Neuronal stem cell (in vitro differentiated cells): ENCODE measurements around the gene SORL1.
"Not testable (repeated sequence)": the region's sequence is repeated elsewhere in the genome, so short reads cannot be mapped to it uniquely, and the experiment has no call there.

Experiments
- DNase-seq: peaks from one replicate; pipeline ENCODE4 v3.0.0-alpha.2; 2013; ENCODE audit warnings: low spot score
- H2AFZ ChIP-seq: one replicate; pipeline ENCODE4 v1.6.1; 2013; ENCODE audit warnings: mild to moderate bottlenecking, low read length, inconsistent platforms
- H2AK5ac ChIP-seq: 2 replicates; pipeline ENCODE4 v1.6.1; 2013; ENCODE audit warnings: low read depth, mild to moderate bottlenecking, inconsistent platforms, low read length, moderate library complexity, mixed read lengths
- H2BK120ac ChIP-seq: 2 replicates; pipeline ENCODE4 v1.6.1; 2013; ENCODE audit warnings: low read depth, mild to moderate bottlenecking, inconsistent platforms, low read length, moderate library complexity, mixed read lengths
- H2BK12ac ChIP-seq: one replicate; pipeline ENCODE4 v1.6.1; 2013; ENCODE audit warnings: low read length, inconsistent platforms
- H2BK15ac ChIP-seq: 2 replicates; pipeline ENCODE4 v1.6.1; 2013; ENCODE audit warnings: mild to moderate bottlenecking, low read length, inconsistent platforms, mixed read lengths
- H2BK5ac ChIP-seq: one replicate; pipeline ENCODE4 v1.6.1; 2013; ENCODE audit warnings: inconsistent platforms, mild to moderate bottlenecking, low read length, moderate library complexity
- H3K14ac ChIP-seq: one replicate; pipeline ENCODE4 v1.6.1; 2013; ENCODE audit warnings: low read length, inconsistent platforms
- H3K18ac ChIP-seq: 2 replicates; pipeline ENCODE4 v1.6.1; 2013; ENCODE audit warnings: low read length, inconsistent platforms
- H3K23ac ChIP-seq: 2 replicates; pipeline ENCODE4 v1.6.1; 2013; ENCODE audit warnings: low read depth, mild to moderate bottlenecking, mixed read lengths, low read length, inconsistent platforms; ENCODE audit not compliant: poor library complexity
- H3K27ac ChIP-seq: replicated peaks from 3 replicates; pipeline ENCODE4 v1.5.1; 2013; ENCODE audit warnings: low read length, inconsistent platforms
- H3K27me3 ChIP-seq, 3 experiments: 2 replicates each; pipeline ENCODE4 v1.6.1; 2013; ENCODE audit warnings: low read length in 3 of 3, mild to moderate bottlenecking in 2 of 3, inconsistent platforms in 1 of 3, low read depth in 1 of 3, mixed read lengths in 1 of 3, moderate library complexity in 1 of 3; ENCODE audit not compliant: control insufficient read depth in 3 of 3, insufficient read depth in 3 of 3
- H3K36me3 ChIP-seq, 2 donors: replicated peaks in 1 of 2; 2 replicates each; pipeline ENCODE4 v1.6.1; 2013; ENCODE audit warnings: low read length in 2 of 2; ENCODE audit not compliant: control insufficient read depth in 2 of 2, insufficient read depth in 2 of 2
- H3K4ac ChIP-seq: 2 replicates; pipeline ENCODE4 v1.6.1; 2013; ENCODE audit warnings: inconsistent platforms, mild to moderate bottlenecking, low read length, moderate library complexity
- H3K4me1 ChIP-seq, 2 donors: 1 replicate in 1 of 2; 2 replicates in 1 of 2; pipeline ENCODE4 v1.6.1; 2013; ENCODE audit warnings: low read length in 2 of 2, low read depth in 1 of 2; ENCODE audit not compliant: control insufficient read depth in 2 of 2, insufficient read depth in 1 of 2
- H3K4me2 ChIP-seq: one replicate; pipeline ENCODE4 v1.6.1; 2013; ENCODE audit warnings: mild to moderate bottlenecking, low read length, inconsistent platforms; ENCODE audit not compliant: insufficient read depth, poor library complexity, severe bottlenecking
- H3K4me3 ChIP-seq, 2 donors: 2 replicates each; pipeline ENCODE4 v1.5.1; 2013; ENCODE audit warnings: low read length in 2 of 2, mild to moderate bottlenecking in 2 of 2, inconsistent platforms in 1 of 2, moderate library complexity in 1 of 2
- H3K79me1 ChIP-seq: one replicate; pipeline ENCODE4 v1.6.1; 2013; ENCODE audit warnings: low read depth, mild to moderate bottlenecking, inconsistent platforms, low read length, moderate library complexity
- H3K9ac ChIP-seq: one replicate; pipeline ENCODE4 v1.6.1; 2013; ENCODE audit warnings: mild to moderate bottlenecking, low read depth, low read length, inconsistent platforms; ENCODE audit not compliant: poor library complexity
- H3K9me3 ChIP-seq, 2 donors: replicated peaks in 1 of 2; 2 replicates each; pipeline versions ENCODE3 to v1.6.1; 2013; ENCODE audit warnings: low read length in 2 of 2, mild to moderate bottlenecking in 2 of 2, inconsistent platforms in 1 of 2, low read depth in 1 of 2, mixed read lengths in 1 of 2, moderate library complexity in 1 of 2; ENCODE audit not compliant: control insufficient read depth in 2 of 2, insufficient read depth in 1 of 2
- H4K8ac ChIP-seq: one replicate; pipeline ENCODE4 v1.6.1; 2013; ENCODE audit warnings: low read depth, mild to moderate bottlenecking, inconsistent platforms, low read length, moderate library complexity
- H4K91ac ChIP-seq: one replicate; pipeline ENCODE4 v1.6.1; 2013; ENCODE audit warnings: low read length, low read depth, mild to moderate bottlenecking, inconsistent platforms; ENCODE audit not compliant: poor library complexity
- WGBS, 2 donors: extraction: QIAGEN DNeasy Blood & Tissue Kit; methylation state at CpG; one replicate each; pipeline ENCODE4 v1.1.7; 2013; ENCODE audit warnings: missing lambda C conversion rate in 2 of 2, mixed read lengths in 1 of 2; ENCODE audit not compliant: insufficient read length in 2 of 2, insufficient replicate concordance in 1 of 2; ENCODE audit errors: extremely low coverage in 2 of 2; 5-methylcytosine and 5-hydroxymethylcytosine counted together

Gene SORL1

DNA sequence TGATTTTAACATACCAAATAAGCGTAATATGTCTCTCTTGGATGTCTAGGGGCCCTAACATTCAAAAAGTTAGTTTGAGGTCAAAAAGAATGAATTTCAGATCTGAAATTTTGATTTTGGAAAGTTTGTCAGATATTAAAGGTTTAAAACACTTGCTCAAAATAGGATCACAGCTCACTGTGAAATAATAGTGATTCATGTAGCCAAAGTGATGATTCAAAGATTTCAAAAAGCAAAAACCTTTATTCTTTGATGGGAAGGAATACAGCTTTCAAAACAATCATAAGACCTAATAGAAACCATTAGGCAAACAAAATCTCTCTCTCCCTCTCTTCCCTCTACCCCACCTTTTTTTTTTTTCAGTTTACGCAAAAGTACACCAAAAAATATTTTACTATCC, 42.1 kb upstream of the SORL1 start:
- not testable (repeated sequence) for DNase-seq, H3K9me3 ChIP-seq
- WGBS, 2 donors, result no CpG with 5 or more reads among the region's 2 CpGs

DNA sequence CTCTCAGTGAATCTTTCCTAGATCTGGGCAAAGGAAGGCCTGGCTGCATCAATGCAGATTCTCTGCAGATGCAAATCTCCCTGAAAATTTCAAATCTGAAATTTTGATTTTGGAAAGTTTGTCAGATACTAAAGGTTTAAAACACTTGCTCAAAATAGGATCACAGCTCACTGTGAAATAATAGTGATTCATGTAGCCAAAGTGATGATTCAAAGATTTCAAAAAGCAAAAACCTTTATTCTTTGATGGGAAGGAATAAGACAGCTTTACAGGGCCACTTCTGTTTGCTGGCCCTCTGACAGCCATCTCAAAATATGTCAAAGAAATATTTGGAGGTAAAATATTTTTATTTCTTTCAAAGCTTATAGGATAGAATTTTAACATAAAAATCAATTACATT, 40.8 kb upstream of the SORL1 start:
- H3K79me1 ChIP-seq, H3K18ac ChIP-seq, H4K8ac ChIP-seq, H2AK5ac ChIP-seq, H2BK15ac ChIP-seq, H4K91ac ChIP-seq, H3K27ac ChIP-seq, H2AFZ ChIP-seq, H3K4me3 ChIP-seq, H2BK5ac ChIP-seq, H2BK12ac ChIP-seq, H3K36me3 ChIP-seq, H3K4ac ChIP-seq, H3K9me3 ChIP-seq, H2BK120ac ChIP-seq, H3K9ac ChIP-seq, H3K27me3 ChIP-seq, H3K14ac ChIP-seq, H3K23ac ChIP-seq, DNase-seq, H3K4me2 ChIP-seq: not testable (repeated sequence)
- H3K4me1 ChIP-seq, result peaks cover 1 to 16% of the 10 kb centered on the region in 2 donors

More for the DNA sequence above, 42.1 kb upstream of the SORL1 start:
- not testable (repeated sequence) for H2AFZ ChIP-seq, H3K18ac ChIP-seq, H3K4me2 ChIP-seq, H3K27me3 ChIP-seq, H3K36me3 ChIP-seq, H3K4ac ChIP-seq, H3K27ac ChIP-seq, H3K14ac ChIP-seq, H4K91ac ChIP-seq, H3K79me1 ChIP-seq, H4K8ac ChIP-seq, H3K23ac ChIP-seq, H2AK5ac ChIP-seq, H2BK5ac ChIP-seq, H2BK15ac ChIP-seq, H3K9ac ChIP-seq, H2BK12ac ChIP-seq, H3K4me3 ChIP-seq, H2BK120ac ChIP-seq
- peaks cover 5 to 21% of the 10 kb centered on the region in 2 donors for H3K4me1 ChIP-seq

DNA sequence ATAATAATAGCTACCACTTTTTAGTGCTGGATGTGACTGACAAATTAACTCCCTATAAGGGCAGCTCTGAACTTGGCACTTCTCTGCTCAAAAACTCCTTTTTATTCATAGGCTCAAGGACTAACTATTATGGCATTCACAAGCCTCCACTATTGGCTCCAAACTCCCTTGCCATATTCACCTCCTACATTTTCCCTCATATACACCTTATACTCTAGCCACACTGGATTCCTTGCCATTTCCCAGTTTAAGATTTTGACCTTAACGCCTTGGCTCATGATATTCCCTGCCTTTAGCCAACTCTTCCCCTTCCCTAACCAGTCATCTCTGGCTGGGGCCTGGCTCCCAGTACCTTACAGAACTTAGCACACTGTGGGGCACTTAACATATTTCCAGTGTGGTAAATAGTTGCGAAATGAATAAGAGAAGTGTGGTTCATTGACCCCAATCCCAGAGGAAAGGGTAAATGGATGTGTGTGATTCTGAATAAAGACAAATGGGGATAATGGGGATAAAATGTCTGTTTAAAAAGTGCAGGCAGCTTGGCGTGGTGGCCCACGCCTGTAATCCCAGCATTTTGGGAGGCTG, 40.0 kb upstream of the SORL1 start:
- H4K8ac ChIP-seq, result no peak overlapping the region
- H3K9ac ChIP-seq, result no peak overlapping the region
- H2BK120ac ChIP-seq, result no peak overlapping the region
- H3K27me3 ChIP-seq, result no peaks in the 10 kb centered on the region
- peaks cover 0 to 1% of the 10 kb centered on the region in 2 donors for H3K36me3 ChIP-seq
- H2BK12ac ChIP-seq, result no peak overlapping the region
- H3K23ac ChIP-seq, result no peak overlapping the region
- no peaks in the 10 kb centered on the region for H3K79me1 ChIP-seq
- H3K4me2 ChIP-seq, result no peak overlapping the region
- H2BK15ac ChIP-seq, result no peak overlapping the region
- no peak overlapping the region for H4K91ac ChIP-seq
- no peak overlapping the region for H2BK5ac ChIP-seq
- H3K4me3 ChIP-seq, result no peak overlapping the region
- H3K9me3 ChIP-seq, result no peaks in the 10 kb centered on the region
- no peak overlapping the region for H2AFZ ChIP-seq
- H3K4me1 ChIP-seq, result peaks cover 0 to 8% of the 10 kb centered on the region in 2 donors
- no CpG with 5 or more reads among the region's 4 CpGs for WGBS, 2 donors
- no peak overlapping the region for H3K18ac ChIP-seq
- H3K27ac ChIP-seq, result no peak overlapping the region
- no peak overlapping the region for H2AK5ac ChIP-seq
- no peak for DNase-seq
- H3K4ac ChIP-seq, result no peak overlapping the region
- no peak overlapping the region for H3K14ac ChIP-seq

DNA sequence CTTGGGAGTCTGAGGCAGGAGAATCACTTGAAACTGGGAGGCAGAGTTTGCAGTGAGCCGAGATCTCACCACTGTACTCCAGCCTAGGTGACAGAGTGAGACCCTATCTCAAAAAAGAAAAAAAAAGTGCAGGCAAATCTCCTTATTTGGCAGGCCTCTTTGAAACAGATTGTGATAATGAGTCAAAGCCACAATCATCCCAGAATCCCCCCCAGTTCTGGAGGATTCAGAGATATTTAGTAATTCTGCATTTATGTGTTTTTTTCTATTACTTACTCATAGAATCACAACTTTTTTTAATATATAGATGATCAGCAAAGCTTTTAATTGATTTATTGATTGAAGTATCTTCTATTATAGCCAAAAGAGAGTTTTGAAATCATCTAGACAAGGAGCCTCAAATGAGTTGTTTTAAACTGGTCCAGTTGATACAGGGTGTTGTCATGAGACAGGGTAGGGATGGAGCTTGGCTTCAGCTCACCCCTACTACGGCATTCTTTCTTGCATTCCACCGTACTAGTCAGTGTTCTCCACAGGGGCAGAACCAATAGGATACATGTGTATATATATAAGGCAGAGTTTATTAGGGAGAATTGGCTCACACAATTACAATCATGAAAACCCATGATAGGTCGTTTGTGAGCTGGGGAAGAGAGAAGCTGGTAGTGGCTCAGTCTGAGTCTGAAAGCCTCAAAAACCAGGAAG, 39.3 kb upstream of the SORL1 start:
- H3K18ac ChIP-seq, result no peak overlapping the region
- no peak overlapping the region for H3K4me2 ChIP-seq
- H3K4ac ChIP-seq, result no peak overlapping the region
- no peak overlapping the region for H2AK5ac ChIP-seq
- no peak overlapping the region for H2BK15ac ChIP-seq
- H3K4me1 ChIP-seq, result peaks cover 0 to 2% of the 10 kb centered on the region in 2 donors
- no peak overlapping the region for H4K8ac ChIP-seq
- H2BK5ac ChIP-seq, result no peak overlapping the region
- no peak overlapping the region for H2AFZ ChIP-seq
- H3K79me1 ChIP-seq, result peaks cover 2% of the 10 kb centered on the region
- H3K27me3 ChIP-seq, result no peaks in the 10 kb centered on the region
- no peak overlapping the region for H3K23ac ChIP-seq
- H3K9ac ChIP-seq, result no peak overlapping the region
- no peaks in the 10 kb centered on the region for H3K9me3 ChIP-seq
- no peak overlapping the region for H3K4me3 ChIP-seq
- no peak overlapping the region for H4K91ac ChIP-seq
- H3K36me3 ChIP-seq, result peaks cover 0 to 1% of the 10 kb centered on the region in 2 donors
- H3K14ac ChIP-seq, result no peak overlapping the region
- H3K27ac ChIP-seq, result no peak overlapping the region
- H2BK12ac ChIP-seq, result no peak overlapping the region
- H2BK120ac ChIP-seq, result no peak overlapping the region
- DNase-seq, result no peak
- WGBS, 2 donors, result no CpG with 5 or more reads among the region's 4 CpGs
